Lung (tissue), 12 donors: ENCODE results near the gene SMARCC2. TPM values are rescaled to one million over a fixed set of nuclear protein-coding genes. Genes with fewer than 3 reads are reported as not detected.

Experiments
- ATAC-seq: fragments of 200-7000 bp; cut with Tn5 transposase; one replicate; pipeline ENCODE4 v1.9.1; 2020; ENCODE audit warnings: moderate number of reproducible peaks; ENCODE audit not compliant: insufficient read depth, low FRiP score
- DNase-seq, 3 donors: peaks; one replicate each; pipeline ENCODE4 v3.0.0-alpha.2; 2013 to 2017
- H3K27ac ChIP-seq, 2 donors: one replicate each; pipeline ENCODE4 v1.5.1; 2013; ENCODE audit warnings: mild to moderate bottlenecking in 2 of 2, moderate library complexity in 2 of 2, control low read depth in 1 of 2, inconsistent platforms in 1 of 2, low read depth in 1 of 2, low read length in 1 of 2
- H3K27me3 ChIP-seq, 3 donors: one replicate each; pipeline ENCODE4 v1.5.1; 2013; ENCODE audit warnings: low read length in 2 of 3; ENCODE audit not compliant: control insufficient read depth in 3 of 3, insufficient read depth in 3 of 3
- H3K36me3 ChIP-seq, 4 donors: one replicate each; pipeline ENCODE4 v1.5.1; 2013; ENCODE audit warnings: low read length in 4 of 4, mild to moderate bottlenecking in 1 of 4, moderate library complexity in 1 of 4; ENCODE audit not compliant: control insufficient read depth in 4 of 4, insufficient read depth in 4 of 4
- H3K4me1 ChIP-seq, 5 donors: one replicate each; pipeline ENCODE4 v1.5.1; 2013; ENCODE audit warnings: low read length in 5 of 5, mild to moderate bottlenecking in 2 of 5, moderate library complexity in 1 of 5; ENCODE audit not compliant: control insufficient read depth in 5 of 5, insufficient read depth in 5 of 5
- H3K4me3 ChIP-seq: one replicate; pipeline ENCODE4 v1.5.1; 2013; ENCODE audit warnings: mild to moderate bottlenecking, control low read depth, moderate library complexity
- H3K9ac ChIP-seq, 2 donors: one replicate each; pipeline ENCODE4 v1.5.1; 2013; ENCODE audit warnings: low read length in 2 of 2, control low read depth in 1 of 2; ENCODE audit not compliant: insufficient read depth in 1 of 2
- H3K9me3 ChIP-seq, 4 donors: one replicate each; pipeline ENCODE4 v1.5.1; 2013; ENCODE audit warnings: low read length in 3 of 4, mild to moderate bottlenecking in 1 of 4, moderate library complexity in 1 of 4; ENCODE audit not compliant: control insufficient read depth in 4 of 4, insufficient read depth in 3 of 4
- CTCF ChIP-seq: IDR thresholded peaks from 2 replicates; pipeline ENCODE4 v1.5.1; 2012; ENCODE audit warnings: mild to moderate bottlenecking; ENCODE audit errors: control extremely low read depth, extremely low read depth
- WGBS, 2 donors: extraction: QIAGEN DNeasy Blood & Tissue Kit; methylation state at CpG; one replicate each; pipeline ENCODE4 v1.1.7; 2013; 5-methylcytosine and 5-hydroxymethylcytosine counted together
- polyA plus RNA-seq, 2 donors: library from polyadenylated mRNA; stranded (reverse); fragments of 200-250 nt; gene quantifications; one replicate each; pipeline ENCODE4 v1.2.1, GENCODE V29; 2013
- total RNA-seq, 2 donors: library from RNA; depleted of rRNA in 1 of 2; stranded (reverse); fragments of >200 nt in 1 of 2; gene quantifications; one replicate each; pipeline ENCODE4 v1.2.1, GENCODE V29; 2014 to 2021
- donor health status: control.
- donor health status: control.
- donor health status: Bipolar disorder and iron deficiency.
- donor health status: healthy.
- donor health status: DM: yes; HTN: yes; CAD: no.

The SMARCC2 gene
- total and polyA plus RNA-seq, 4 donors: 23.9 to 97.5 (median 47.7) TPM

GRCh38 chr12:56153678-56154065 lies 35.6 kb downstream of the SMARCC2 start:
- Histone ChIP-seq H3K4me3 (no peak overlapping the region), H3K9ac (peak overlapping the region in 1 of 2 donors; percentile 85), H3K4me1 (peaks cover 7 to 30% (median 10%) of the 10 kb centered on the region in 5 donors), H3K36me3 (peaks cover 0 to 13% (median 5%) of the 10 kb centered on the region in 4 donors), H3K27me3 (no peaks in the 10 kb centered on the region), H3K27ac (no peak overlapping the region), H3K9me3 (no peaks in the 10 kb centered on the region)
- DNase-seq (no peak), ATAC-seq (no peak)
- no peak for TF ChIP-seq CTCF
- 82 to 90% methylated on average over 5 of the region's 5 CpGs for WGBS, 2 donors

DNA sequence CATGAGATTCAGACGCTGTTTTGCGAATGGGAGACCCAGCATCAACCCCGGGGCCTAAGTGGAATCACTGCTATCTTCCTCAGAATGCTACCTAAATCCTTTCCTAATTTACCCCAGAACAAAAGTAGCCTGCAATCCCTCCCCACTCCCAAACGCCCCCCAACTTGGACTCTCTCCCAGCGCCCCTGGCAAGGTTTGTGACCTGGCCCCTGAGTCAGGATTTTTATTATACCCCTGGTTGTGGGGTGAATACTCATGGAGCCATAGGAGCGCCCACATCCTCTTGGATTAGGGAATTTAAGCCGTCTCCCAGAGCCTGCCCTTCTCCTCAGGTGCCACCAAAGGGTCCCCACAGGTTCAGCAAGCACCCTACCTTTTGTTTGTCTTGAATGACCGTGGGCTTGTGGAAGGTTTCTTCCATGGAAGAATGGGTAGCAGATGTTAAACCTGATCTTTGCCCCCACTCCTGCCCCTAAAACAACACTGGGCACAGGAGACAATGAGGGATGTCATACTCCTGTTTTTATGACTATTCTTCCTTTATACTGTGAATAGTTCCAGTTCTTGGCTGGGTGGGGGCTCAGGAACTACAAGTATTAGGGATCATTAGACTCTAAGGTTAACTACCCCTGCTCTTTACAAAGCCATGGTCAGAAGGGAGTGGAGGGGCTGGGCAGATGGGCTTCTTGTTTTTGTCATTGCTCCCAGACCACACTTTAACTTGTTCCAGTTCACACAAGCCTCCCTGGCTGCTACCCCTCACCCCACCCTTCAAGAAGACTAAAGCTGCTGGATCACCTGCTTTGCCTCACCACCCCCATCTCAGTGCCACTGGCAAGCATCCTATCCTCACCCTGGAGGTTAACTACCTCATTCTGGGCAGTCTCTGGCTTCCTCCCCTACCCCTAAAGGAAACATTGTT lies 36.3 kb downstream of the SMARCC2 start:
- no peak for TF ChIP-seq CTCF
- 14 to 20% methylated on average over 8 of the region's 8 CpGs for WGBS, 2 donors
- Histone ChIP-seq H3K27ac (peak overlapping the region; percentile 59 to 94), H3K9me3 (no peaks in the 10 kb centered on the region), H3K36me3 (peaks cover 0 to 11% (median 4%) of the 10 kb centered on the region in 4 donors), H3K4me3 (peak overlapping the region; percentile 18), H3K9ac (peak overlapping the region; percentile 35 to 85), H3K4me1 (peaks cover 7 to 30% (median 10%) of the 10 kb centered on the region in 5 donors), H3K27me3 (no peaks in the 10 kb centered on the region)
- ATAC-seq: no peak
- no peak for DNase-seq

DNA sequence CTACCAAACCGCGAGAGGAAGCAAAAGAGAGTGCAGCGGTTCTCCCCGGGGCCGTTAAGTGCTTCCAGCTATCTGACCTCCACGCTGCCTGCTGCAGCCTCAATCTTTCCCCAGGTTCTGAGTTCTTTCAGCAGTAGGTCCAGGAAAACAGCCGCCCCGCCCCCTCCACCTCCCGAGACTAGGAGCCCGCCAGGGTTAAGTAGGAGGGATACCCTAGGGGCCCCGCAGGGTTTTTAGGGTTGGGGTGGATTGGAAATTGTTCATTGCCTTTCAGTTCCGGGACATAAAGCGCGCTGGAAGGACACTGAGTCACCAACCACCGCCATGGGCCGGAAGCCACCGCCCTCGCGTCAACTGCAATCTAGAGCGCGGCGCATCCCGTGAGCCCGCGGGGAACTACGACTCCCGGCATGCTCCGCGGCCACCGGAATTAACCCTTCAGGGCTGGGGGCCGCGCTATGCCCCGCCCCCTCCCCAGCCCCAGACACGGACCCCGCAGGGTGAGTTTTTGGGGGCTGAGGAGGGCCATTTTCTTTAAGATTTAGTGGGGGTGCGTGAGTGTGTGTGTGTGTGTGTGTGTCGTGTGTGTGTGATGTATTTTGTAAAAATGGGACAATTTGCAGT lies 37.0 kb downstream of the SMARCC2 start, which contains the start of gene MYL6B:
MYL6B (plus strand) TSS at position 456 of the 624 bp plus-strand sequence. CDS start 1,332 bp downstream, outside the sequence.
- WGBS, 2 donors: 0 to 1% methylated on average over 37 of the region's 37 CpGs
- no peak for TF ChIP-seq CTCF
- Histone ChIP-seq H3K4me3 (peak within 1 kb of the TSS; percentile 18), H3K27me3 (no peaks in the 10 kb centered on the region), H3K9me3 (no peaks in the 10 kb centered on the region), H3K36me3 (peaks cover 0 to 11% (median 4%) of the 10 kb centered on the region in 4 donors), H3K27ac (peak within 1 kb of the TSS; percentile 90 to 94), H3K9ac (peak within 1 kb of the TSS; percentile 35 to 85), H3K4me1 (peaks cover 9 to 33% (median 9%) of the 10 kb centered on the region in 5 donors)
- ATAC-seq (peak; percentile 96), DNase-seq (peak; percentile 93 to 96 (median 95))
